T-helper 9 cell (primary cell): ENCODE data around the gene GCC2.
A peak's percentile ranks its signal among the peaks of the same experiment; 100 is the strongest.
"Not testable (repeated sequence)": the region's sequence is repeated elsewhere in the genome, so short reads cannot be mapped to it uniquely, and the experiment has no call there.

Experiments
- DNase-seq: peaks from one replicate; pipeline ENCODE4 v3.0.0-alpha.2; 2020

The GCC2 gene

DNA sequence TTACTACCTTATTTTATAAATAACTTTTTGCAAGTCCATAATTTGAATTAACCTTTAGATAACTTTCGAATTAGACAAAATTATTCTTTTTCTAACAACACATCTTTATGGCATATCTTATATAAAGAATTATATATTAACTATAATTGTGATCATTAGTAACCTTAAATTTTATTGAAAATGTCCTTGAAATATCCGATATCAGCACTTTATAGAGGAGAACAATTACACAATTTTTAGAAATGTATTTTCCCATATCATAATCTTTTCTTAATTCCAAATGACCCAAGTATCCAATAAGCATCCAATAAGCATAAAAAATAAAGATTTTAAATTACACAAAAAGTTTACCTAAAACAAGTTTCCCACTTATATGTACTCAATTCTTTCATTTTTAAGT is 7.3 kb upstream of the GCC2 start:
- DNase-seq: no peak

DNA sequence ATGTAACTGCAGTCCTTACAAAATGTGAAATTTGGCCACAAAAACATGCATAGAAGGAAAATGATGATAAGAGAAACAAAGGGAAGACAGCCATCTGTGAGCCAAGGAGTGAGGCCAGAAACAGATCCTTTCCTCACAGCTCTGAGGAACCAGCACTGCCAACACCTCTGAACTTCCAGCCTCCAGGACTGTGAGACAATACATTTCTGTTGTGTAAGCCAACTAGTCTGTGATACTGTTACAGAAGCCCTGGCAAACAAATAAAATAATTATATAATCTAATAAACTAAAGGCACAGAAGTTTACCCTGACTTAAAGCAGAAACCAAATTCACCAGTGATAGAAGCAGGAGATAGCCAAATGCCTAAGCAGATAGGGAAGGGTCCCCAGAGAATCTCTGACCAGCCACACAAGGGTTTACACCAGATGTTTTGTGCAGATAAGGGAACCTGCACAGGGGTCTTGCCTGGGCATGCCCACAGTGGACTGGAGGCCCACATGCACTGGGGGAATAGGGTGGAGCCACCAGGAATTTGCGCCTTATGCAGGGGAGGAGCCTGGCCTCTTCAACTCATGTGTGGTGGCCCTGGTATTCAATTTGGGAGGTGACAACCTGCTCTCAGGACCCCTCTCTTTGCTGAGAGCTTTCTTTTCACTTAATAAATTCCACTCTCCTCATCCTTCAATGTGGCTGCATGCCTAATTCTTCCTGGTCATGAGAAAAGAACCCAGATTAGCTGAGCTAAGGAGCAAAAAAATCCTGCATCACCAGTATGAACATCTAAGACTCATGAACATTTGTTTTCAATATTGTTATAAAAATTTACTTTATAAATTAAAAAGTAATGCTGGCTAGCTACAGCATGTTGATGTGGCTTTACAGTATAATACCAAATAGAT is 3.8 kb upstream of the GCC2 start:
- DNase-seq: no peak

DNA sequence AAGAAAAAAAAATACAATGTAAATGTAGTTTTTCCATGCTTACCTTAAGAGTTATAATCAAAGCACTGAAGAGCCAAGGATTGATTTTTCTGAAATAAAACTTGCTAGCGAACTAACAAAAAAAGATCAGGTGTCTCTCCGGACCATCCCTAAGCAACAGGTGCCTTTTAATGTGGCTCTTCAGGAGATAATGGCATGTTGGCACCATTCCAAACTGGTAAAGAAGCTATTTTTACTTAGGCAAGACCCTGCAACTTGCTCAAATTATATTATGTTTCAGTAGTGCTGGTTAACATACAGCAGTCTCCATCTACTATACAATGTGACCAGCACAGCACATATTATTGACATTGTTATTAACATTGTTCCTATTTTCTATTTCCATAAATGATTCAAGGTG is 2.3 kb upstream of the GCC2 start:
- no peak for DNase-seq

DNA sequence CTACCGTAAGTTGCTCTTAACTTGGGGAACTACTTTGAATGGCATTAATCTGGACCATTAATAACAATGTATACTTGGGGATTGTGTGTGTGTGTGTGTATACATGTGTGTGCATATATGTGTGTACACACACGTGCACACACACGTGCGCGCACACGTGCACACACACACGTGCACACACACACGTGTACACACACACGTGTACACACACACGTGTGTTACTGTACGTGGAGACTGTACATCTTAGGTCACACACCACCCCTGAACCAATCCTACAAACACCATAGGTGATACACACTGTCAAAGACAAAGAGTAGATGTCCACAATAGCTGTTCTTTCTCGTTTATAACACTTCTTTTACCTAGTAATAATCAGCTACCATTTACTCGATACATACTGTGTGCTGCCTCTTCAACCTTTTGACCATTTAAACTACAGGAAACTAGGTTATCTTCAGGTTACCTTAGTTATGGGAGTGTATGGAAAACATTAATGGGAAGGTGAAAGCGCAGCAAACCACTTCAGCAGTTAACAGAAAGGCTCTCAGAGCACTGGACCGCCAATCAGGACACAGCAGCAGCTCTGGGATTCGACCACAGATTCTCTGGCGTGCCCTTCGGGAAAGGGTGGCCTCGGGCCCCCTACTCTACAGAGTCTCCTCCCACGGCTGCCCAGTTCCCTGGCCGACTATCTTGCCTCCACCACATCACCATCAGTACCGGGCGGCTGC is 894 bp upstream of the GCC2 start:
- DNase-seq: no peak

DNA sequence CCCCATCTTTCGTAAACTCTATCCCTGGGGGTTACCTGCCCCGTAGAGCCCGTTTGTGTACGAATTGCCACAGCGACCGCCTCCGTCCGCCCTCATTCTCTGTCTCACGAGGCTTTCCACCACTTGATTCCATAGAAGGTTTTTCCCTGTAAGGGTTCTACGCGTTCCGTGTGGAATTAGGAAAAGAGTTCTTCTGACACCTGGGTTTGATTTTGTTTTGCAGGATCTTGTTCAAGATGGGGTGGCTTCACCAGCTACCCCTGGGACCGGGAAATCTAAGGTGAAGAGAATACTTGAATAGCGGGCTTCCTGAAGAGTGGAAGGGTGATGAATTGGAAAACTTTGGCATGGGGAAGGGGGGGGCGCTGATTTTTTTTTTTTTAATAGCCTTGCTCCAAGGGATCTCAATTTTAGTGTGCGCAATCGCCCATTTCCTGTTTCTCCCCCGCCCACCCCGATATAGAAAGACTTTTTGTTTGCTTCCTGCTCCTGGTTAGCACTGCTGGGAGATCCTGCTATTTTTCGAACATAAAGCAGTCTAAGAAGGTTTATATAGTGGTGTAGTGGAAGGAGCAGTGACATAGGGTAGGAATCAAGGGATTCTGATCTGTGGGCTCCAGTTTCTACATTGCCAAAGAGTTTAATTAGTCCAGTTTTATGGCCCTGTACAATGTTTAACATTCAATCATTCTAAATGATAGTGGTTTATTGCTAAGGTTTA is 564 bp downstream of the GCC2 start:
- DNase-seq: peak; percentile 10

DNA sequence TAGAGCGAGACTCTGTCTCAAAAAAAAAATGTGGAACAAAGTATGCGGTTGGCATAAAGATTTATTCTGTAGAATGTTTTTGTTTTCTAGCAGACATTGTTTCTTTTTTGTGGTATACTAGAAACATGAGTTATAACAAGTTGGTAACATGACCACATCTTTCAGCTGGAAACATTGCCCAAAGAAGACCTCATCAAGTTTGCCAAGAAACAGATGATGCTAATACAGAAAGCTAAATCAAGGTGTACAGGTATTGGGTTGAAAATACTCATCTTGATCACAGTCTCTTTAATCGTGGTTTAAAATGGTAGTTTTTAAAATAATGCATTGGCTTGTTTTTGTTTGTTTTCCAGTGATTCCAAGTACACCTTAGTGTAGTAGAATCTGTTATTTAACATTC is 1.9 kb downstream of the GCC2 start:
- no peak for DNase-seq

DNA sequence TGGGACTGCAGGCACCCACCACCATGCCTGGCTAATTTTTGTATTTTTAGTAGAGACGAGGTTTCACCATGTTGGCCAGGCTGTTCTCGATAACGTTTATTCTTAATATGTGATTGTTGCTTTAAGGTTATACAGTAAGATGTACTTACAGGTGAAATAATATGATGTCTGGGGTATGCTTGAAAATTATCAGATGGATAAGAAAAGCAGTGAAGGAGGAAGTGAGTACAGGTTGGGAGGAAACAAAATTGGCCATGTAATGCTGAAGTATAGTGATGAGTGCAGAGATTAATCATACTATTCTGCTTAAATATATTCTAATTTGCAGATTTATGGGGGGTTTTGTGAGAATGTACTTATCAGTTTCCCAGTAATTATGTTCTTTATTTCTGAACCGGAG is 3.0 kb downstream of the GCC2 start:
- no peak for DNase-seq

DNA sequence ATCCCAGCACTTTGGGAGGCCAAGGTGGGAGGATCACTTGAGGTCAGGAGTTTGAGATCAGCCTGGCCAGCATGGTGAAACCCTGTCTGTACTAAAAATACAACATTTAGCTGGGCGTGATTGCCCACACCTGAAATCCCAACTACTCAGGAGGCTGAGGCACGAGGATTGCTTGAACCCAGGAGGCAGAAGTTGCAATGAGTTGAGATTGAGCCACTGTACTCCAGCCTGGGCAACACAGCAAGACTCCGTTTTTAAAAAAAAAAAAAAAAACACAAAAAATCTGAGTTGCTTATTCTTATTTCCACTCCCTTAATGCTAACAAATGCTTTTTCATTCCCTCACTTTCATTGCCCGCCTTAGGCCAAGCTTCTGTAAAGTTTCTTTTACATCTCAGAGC is 4.5 kb downstream of the GCC2 start:
- DNase-seq: not testable (repeated sequence)

DNA sequence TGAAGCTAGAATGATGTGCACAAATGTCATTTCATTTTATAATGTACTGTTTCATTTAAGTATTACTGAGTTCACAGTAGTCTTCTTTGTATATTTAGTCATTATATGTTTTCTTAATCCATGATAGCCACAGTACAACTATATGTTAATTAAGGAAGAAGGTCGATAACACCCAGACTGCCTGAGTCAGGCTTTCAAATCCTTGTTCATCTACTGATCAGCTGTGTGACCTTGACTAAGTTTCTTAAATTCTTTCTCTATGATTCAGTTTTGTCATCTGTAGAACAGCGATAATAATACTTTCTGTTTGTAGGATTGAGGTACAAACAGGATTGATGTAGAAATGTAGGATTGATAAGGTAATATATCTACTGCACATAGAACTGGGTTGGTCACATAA is 5.4 kb downstream of the GCC2 start:
- no peak for DNase-seq

DNA sequence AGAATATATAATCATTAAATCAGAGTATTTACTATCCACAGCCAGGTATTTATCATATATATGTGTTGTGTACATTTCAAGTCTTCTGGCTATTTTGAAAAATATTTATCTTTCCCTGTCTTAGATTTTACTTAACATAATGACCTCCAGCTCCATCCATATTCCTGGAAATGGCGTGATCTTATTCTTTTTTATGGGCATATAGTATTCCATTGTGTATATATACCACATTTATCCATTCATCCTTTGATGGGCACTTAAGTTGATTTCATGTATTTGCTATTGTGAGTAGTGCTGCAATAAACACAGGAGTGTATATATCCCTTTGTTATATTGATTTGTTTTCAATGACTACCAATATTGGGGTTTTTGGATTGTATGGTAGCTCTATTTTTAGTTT is 6.6 kb downstream of the GCC2 start:
- no peak for DNase-seq

DNA sequence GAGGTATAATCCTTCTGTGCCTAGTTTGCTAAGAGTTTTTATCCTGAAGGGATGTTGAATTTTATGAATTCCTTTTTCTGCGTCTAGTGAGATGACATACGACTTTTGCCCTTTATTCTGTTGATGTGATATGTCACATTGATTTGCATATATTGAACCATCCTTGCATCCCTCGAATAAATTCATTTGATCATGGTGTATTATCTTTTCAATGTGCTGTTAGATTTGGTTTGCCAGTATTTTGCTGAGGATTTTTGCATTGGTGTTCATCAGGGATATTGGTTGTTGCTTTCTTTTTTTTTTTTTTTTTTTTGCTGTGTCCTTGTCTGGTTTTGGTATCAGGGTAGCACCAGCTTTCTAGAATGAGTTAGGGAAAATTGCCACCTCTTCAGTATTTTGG is 9.1 kb downstream of the GCC2 start:
- no peak for DNase-seq

DNA sequence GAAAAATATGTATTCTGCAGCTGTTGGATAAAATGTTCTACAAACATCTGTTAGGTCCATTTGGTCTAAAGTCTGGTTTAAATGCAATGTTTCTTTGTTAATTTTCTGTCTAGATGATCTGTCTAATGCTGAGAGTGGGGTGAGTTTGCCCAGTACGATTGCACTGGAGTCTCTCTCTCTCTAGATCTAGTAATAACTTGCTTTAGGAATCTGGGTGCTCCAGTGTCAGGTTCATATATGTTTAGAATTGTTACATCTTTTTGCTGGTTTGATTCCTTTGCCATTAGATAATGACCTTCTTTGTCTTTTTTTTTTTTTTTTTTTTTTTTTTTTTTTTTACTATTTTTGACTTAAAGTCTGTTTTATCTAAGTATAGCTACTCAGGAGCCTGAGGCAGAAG is 10.4 kb downstream of the GCC2 start:
- no peak for DNase-seq

DNA sequence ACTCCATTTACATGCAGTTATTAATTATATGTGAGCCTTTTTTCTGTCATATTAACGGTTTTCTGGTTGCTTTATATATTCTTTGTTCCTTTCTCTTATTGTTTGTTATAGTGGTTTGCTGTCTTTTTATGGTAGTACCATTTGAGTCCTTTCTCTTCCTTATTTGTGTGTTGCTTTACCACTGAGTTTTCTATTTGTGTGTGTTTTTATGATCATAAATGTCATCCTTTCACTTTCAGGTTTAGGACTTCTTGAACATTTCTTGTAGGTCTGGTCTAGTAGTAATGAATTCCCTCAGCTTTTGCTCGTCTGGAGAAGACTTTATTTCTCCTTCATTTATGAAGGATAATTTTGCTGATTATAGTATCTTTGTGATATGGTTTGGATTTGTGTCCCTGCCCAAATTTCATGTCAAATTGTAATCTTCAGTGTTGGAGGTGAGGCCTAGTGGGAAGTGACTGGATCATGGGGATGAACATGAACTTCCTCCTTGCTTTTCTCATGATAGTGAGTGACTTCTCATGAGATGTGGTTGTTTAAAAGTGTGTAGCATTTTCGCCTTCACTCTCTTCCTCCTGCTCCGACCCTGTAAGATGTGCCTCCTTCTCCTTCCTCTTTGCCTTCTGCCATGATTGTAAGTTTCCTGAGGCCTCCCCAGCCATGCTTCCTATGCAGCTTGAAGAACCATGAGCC is 11.5 kb downstream of the GCC2 start:
- DNase-seq: no peak

DNA sequence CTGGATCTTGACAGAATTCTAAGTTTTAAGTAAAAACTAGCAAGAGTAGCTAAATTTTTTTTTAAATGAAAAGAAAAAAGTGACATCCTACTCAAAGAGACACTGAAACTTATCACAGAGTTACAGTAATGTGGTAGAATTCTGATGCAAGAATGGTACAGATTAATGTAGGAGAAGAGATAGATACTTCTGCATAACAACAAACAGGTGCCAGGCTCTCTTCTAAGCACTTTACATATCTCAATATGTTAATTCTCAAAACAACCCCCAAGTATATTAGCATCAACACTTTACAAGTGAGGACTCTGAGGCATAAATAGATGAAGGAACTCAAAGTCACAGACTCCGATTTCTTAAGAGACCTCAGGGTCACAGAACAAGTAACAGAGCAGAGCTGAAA is 28.1 kb downstream of the GCC2 start:
- DNase-seq: no peak

DNA sequence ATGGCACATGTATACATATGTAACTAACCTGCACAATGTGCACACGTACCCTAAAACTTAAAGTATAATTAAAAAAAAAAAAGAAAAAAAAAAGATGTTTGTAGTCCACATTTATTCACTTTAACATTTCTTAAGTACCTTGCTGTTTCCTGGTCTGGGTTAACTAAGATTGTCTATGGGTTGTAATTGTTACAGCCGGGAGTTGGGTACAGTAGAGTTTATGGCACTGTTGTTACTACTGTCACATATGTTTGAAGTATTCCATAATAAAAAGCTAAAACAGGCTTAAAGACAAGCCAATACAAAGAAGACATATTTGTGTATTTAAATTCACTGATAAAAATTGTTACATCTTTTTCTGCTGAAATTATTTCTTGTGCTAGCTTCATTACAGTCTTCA is 36.2 kb downstream of the GCC2 start:
- no peak for DNase-seq

DNA sequence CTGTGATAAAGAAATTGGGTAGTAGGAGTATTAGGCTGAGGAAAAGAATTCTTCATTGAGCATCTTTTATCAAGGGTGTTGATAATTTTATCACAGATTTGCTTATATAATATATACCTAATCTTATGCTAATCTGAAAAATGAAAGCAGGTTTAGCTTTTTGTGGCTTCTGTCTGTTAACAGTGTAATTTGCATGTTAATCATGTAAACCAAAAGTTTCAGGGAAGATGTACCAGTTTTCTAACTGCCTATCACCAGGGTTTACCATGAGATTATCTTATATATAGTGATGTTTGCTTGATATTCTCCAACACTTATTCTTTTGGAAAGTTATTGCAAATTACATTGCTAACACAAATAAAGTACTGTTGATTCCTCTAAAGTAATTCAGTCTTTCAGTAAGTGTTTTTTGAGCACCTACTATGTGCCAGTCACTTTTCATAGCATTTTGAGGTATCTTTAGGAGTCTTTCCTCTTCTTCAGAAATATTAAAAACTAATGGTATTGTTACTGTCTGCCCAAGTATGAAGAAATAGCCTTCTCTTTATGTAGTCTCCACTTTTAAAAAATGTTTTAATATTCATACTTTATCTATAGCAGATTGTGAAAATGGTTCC is 41.6 kb downstream of the GCC2 start:
- no peak for DNase-seq

DNA sequence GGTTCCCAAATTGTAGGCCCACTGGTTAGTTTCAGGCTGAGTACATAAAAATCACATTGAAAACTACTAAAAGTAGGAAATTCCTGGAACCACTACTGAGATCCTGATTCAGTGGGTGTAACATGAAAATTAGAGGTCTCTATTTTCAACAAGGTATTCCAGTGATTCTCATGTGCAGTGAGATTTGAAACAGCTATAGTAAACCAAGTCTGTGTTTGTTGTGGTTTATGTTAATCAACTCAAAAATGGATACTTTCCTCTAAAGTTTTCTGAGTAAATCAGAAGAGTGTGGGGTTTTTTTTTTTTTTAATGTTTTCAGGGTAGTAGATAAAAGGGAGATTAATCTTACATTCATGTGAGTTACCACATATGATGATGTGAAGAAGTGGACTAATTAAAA is 42.8 kb downstream of the GCC2 start:
- no peak for DNase-seq

DNA sequence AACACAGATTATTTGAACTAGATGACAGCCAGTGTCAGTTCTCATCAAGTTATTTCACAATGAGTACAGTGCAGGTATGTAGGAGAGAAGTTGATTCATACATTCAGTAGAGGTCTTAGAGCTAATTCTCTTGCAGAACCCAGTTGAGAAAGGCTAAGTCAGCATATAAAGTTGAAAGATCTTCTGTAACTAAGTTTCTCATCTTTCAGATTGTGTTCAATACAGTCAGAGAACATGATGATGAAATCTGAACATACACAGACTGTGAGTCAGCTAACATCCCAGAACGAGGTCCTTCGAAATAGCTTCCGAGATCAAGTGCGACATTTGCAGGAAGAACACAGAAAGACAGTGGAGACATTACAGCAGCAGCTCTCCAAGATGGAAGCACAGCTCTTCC is 43.4 kb downstream of the GCC2 start:
- no peak for DNase-seq

DNA sequence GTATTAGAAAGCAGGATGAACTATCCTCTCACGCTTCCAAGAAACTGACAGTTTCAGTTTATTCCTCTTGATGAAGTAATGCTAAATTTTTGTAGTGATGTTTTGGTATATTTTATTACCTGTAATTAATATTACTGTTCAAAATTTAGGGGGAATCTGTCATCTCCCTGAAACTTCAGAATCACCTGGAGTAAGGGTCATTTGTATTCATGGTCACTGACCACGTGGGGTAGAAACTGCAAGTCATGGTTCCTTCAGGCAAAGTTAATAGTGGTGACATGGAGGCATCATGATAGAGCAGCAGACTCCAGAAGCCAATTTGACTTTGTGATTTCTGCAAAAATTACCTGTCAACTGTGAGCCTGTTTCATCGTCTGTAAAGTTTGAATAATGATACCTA is 47.2 kb downstream of the GCC2 start:
- not testable (repeated sequence) for DNase-seq

DNA sequence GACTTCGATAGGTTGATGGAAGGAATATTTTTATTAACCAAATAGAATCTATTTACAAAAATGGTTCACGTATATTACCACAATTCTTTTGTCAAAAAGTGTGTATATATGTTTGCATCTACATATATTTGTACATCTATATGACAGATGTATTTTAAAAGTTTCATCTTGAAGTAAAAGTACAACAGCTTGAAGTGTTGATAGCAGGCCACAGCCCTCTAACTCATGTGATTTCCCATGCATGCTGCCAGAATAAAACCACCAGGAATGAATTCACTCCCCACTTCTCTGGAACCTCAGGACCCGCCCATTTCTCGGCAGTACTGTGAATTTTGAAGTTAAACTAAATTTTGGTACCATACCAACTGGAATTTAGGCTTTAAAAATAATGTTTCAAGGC is 58.6 kb downstream of the GCC2 start:
- DNase-seq: not testable (repeated sequence)

DNA sequence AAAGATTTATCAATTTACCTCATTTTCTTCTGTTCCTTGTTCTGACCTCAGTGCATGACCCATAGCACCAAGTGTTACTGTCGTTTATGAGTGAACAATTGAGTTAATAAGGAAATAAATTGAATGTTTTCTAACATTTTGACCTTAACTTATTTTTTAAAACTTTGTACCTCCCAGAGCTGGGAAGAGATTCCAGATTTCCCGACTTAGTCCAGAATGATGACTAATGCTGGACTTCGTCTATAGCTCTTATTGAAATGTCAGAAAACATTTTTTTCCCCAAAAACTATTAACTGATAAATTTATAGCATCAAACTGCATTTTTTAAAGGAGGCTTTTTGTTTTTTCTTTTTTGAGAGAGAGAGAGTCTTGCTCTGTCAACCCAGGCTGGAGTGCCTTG is 63.4 kb downstream of the GCC2 start:
- DNase-seq: not testable (repeated sequence)

DNA sequence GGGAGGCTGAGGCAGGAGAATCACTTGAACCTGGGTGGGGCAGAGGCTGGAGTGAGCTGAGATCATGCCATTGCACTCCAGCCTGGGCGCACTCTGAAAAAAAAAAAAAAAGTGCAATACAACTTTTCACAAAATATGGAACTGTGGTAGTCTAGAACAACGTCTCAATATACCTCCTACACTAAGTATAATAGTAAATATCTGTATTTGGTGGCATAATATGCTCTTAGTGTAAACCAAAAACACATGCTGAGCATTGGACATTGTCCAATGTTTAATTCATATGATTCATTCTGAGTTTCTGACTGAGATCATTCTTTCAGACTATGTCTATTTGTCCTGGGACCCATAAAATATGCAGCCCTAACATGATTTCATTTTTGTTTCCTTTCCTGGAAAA is 65.5 kb downstream of the GCC2 start:
- not testable (repeated sequence) for DNase-seq

DNA sequence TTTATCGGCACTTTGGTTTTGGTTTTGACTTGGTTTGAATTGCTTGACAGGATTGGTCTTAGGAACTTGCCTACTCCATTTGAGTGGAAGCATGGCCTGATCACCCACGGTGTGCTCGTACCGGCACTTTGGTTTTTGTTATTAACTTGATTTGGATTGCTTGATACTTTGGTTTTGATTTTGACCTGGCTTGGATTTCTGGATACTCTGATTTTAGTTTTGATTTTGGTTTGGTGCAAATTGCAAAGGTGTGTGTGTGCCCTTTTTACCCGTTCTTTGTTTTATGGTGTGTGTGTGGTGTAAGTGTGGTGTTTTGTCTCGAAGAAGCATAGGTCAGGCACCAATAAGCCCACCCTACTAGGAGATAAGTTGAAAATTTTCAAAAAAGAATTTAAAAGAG is 75.7 kb downstream of the GCC2 start:
- DNase-seq: not testable (repeated sequence)
